ENCODE measurements around the gene ANTXR2.

The ANTXR2 gene

DNA sequence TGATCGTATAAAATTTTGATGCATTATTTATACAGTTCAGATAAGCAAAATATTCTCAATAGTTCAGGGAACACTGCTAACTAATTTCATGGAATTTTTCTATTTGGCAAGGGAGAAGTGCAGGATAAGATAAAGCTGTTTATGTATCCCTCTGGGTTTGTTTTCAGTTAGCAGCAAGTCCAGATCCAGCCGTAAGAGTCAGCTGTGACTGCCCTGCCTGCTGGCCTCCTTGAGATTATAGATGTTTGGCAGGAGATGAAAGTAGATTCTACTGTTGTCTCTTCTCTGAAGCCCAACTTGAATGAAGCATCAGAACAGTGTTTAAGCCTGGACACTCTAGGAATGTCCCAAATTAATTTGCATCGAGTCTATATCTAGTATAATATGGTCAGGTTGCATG lies 29.5 kb downstream of the ANTXR2 start:
- no peak overlapping the region for H3K4me3 ChIP-seq (ENCODE audit: low read depth, low read length)
- DNase-seq (ENCODE audit: low read depth), result no peak
- no peak for TF ChIP-seq POLR2A (IDR thresholded peaks at IDR 0.05; ENCODE audit: extremely low read depth, insufficient read length)
- TF ChIP-seq, protein P1, sequence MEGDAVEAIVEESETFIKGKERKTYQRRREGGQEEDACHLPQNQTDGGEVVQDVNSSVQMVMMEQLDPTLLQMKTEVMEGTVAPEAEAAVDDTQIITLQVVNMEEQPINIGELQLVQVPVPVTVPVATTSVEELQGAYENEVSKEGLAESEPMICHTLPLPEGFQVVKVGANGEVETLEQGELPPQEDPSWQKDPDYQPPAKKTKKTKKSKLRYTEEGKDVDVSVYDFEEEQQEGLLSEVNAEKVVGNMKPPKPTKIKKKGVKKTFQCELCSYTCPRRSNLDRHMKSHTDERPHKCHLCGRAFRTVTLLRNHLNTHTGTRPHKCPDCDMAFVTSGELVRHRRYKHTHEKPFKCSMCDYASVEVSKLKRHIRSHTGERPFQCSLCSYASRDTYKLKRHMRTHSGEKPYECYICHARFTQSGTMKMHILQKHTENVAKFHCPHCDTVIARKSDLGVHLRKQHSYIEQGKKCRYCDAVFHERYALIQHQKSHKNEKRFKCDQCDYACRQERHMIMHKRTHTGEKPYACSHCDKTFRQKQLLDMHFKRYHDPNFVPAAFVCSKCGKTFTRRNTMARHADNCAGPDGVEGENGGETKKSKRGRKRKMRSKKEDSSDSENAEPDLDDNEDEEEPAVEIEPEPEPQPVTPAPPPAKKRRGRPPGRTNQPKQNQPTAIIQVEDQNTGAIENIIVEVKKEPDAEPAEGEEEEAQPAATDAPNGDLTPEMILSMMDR (IDR thresholded peaks at IDR 0.05; ENCODE audit: low read depth, low read length), result no peak
- no peak for TF ChIP-seq MYC (IDR thresholded peaks at IDR 0.05; ENCODE audit: low read depth, low read length)
- TF ChIP-seq, protein P2, sequence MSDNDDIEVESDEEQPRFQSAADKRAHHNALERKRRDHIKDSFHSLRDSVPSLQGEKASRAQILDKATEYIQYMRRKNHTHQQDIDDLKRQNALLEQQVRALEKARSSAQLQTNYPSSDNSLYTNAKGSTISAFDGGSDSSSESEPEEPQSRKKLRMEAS (IDR thresholded peaks at IDR 0.05; ENCODE audit: low read depth, low read length), result no peak

DNA sequence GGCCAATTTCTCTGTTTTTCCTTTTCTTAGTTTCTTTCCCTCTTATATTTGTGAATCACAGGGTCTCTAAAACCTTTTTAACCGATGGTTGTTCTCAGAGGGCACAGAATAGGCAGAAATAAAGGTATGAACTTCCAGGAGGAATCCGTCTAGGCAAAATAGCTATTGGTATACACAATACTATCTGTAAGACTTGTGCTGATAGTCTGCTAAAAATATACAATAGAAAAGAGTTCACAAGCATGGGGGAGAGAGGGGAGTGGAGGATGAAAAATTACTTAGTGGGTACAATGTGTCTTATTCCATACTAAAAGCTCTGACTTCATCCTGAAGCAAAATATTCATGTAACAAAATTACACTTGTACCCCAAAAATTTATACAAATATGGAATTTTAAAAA lies 30.2 kb downstream of the ANTXR2 start:
- TF ChIP-seq POLR2A (IDR thresholded peaks at IDR 0.05; ENCODE audit: extremely low read depth, insufficient read length) (no peak), MYC (IDR thresholded peaks at IDR 0.05; ENCODE audit: low read depth, low read length) (no peak)
- TF ChIP-seq, protein P1 (IDR thresholded peaks at IDR 0.05; ENCODE audit: low read depth, low read length), result no peak
- TF ChIP-seq, protein P2 (IDR thresholded peaks at IDR 0.05; ENCODE audit: low read depth, low read length), result no peak
- DNase-seq (ENCODE audit: low read depth), result no peak
- no peak overlapping the region for H3K4me3 ChIP-seq (ENCODE audit: low read depth, low read length)

DNA sequence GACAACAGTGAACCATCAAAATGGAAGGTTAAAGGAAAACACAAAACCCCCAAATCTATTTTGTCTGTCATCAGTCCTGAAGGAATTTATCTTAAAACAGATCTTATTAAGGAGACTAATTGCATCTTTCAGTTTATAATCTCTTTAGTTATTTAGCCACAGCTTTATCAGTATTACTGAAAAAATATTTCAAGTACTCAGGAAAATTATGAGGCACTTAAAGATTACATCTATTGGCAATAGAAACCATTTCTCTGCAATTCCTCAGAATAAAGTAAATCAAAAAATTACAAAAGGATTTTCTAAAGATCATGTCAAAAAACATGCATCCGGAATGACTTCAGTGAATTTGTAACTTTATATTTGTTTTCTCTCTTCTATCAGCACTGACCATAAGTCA lies 35.2 kb downstream of the ANTXR2 start:
- TF ChIP-seq POLR2A (IDR thresholded peaks at IDR 0.05; ENCODE audit: extremely low read depth, insufficient read length) (no peak), MYC (IDR thresholded peaks at IDR 0.05; ENCODE audit: low read depth, low read length) (no peak)
- TF ChIP-seq, protein P2 (IDR thresholded peaks at IDR 0.05; ENCODE audit: low read depth, low read length), result no peak
- TF ChIP-seq, protein P1 (IDR thresholded peaks at IDR 0.05; ENCODE audit: low read depth, low read length), result no peak
- DNase-seq (ENCODE audit: low read depth), result no peak
- H3K4me3 ChIP-seq (ENCODE audit: low read depth, low read length), result no peak overlapping the region

DNA sequence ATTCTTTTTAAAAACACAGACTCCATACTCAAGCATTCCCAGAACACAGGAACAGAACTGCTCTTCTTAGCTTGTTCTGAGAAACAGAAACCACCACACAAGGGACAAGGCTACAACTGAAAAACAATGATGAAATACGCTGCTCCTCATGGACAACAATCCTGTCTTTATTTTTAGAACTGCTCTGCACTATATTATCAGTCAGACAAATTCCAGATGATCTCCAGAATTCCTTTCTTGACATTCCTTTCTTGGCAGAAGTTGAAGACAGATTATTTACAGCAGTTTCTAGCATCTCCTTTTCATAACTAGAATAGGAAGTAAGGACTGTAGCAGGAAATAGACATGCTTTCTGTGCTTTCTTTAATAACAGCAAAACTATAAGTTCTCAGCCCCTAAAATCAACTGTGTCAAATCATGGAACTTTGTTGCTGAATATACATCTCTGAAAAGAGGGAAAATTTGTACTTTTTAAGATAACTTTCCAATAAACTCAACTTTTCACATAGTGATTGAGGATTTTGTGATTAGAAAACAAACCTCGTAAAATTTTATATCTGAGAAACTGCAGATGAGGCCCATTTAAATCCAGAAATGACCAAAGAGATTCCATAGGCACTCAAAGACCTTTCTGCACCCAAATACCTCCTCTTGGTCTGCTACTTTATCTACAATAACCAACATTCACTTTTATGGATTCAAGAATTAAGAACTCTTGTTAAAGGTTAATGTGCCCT lies 35.9 kb downstream of the ANTXR2 start:
- no peak for DNase-seq (ENCODE audit: low read depth)
- TF ChIP-seq, protein P1 (IDR thresholded peaks at IDR 0.05; ENCODE audit: low read depth, low read length), result no peak
- TF ChIP-seq MYC (IDR thresholded peaks at IDR 0.05; ENCODE audit: low read depth, low read length) (no peak), POLR2A (IDR thresholded peaks at IDR 0.05; ENCODE audit: extremely low read depth, insufficient read length) (no peak)
- TF ChIP-seq, protein P2 (IDR thresholded peaks at IDR 0.05; ENCODE audit: low read depth, low read length), result no peak

DNA sequence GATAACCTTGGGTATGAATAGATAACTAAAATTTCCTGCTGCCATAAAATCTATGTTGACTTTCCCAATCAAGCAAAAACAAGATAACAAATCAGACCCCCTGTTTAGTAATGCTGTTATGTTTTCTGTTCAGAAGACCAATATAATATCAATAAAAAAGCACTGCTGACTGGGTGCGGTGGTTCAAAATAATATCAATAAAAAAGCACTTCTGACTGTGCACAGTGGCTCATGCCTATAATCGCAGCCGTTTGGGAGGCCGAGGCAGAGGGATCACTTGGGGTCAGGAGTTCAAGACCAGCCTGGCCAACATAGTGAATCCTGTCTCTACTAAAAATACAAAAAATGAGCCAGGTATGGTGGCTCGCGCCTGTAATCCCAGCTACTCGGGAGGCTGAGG lies 36.7 kb downstream of the ANTXR2 start:
- no peak overlapping the region for H3K4me3 ChIP-seq (ENCODE audit: low read depth, low read length)
- no peak for DNase-seq (ENCODE audit: low read depth)
- TF ChIP-seq POLR2A (IDR thresholded peaks at IDR 0.05; ENCODE audit: extremely low read depth, insufficient read length) (no peak), MYC (IDR thresholded peaks at IDR 0.05; ENCODE audit: low read depth, low read length) (no peak)
- TF ChIP-seq, protein P2 (IDR thresholded peaks at IDR 0.05; ENCODE audit: low read depth, low read length), result no peak
- TF ChIP-seq, protein P1 (IDR thresholded peaks at IDR 0.05; ENCODE audit: low read depth, low read length), result no peak

More for the DNA sequence above, 35.9 kb downstream of the ANTXR2 start:
- H3K4me3 ChIP-seq (ENCODE audit: low read depth, low read length), result no peak overlapping the region
